ENCODE results near the gene EXOSC2. TPM values are rescaled to one million over a fixed set of nuclear protein-coding genes. Genes with fewer than 3 reads are reported as not detected.

Gene EXOSC2
- polyA plus RNA-seq, 1 donor (not counting 4 experiments of a cell fraction or from before 2014, with no cell fraction given), result 37.5 TPM

DNA sequence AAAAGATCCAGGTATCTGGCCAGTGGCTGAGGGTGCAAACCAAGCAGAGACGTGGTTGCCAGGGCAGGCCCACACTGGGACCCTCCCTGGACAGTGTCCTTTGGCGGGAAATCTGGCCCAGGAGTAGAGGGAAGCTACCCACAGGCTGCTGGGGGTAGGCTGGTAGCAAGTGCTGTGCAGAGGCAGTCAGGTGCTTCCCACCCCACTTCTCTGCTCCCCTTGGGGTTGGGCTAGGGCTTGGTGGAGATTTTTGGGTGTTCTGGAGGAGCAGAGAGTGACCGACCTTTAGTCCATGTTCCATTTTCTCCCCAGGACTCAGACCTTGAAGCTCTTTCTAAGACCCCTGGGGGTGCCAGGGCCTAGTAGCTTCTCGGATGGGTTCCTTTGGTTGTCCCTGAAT, 23.6 kb upstream of the EXOSC2 start:
- H4K20me1 ChIP-seq (ENCODE audit: control insufficient read depth, extremely low read depth, insufficient read depth, low read length), result no peaks in the 10 kb centered on the region
- TF ChIP-seq, protein P1, sequence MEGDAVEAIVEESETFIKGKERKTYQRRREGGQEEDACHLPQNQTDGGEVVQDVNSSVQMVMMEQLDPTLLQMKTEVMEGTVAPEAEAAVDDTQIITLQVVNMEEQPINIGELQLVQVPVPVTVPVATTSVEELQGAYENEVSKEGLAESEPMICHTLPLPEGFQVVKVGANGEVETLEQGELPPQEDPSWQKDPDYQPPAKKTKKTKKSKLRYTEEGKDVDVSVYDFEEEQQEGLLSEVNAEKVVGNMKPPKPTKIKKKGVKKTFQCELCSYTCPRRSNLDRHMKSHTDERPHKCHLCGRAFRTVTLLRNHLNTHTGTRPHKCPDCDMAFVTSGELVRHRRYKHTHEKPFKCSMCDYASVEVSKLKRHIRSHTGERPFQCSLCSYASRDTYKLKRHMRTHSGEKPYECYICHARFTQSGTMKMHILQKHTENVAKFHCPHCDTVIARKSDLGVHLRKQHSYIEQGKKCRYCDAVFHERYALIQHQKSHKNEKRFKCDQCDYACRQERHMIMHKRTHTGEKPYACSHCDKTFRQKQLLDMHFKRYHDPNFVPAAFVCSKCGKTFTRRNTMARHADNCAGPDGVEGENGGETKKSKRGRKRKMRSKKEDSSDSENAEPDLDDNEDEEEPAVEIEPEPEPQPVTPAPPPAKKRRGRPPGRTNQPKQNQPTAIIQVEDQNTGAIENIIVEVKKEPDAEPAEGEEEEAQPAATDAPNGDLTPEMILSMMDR (optimal IDR thresholded peaks at IDR 0.05 in 1 of 3, IDR thresholded peaks at IDR 0.05 in 1 of 3, conservative IDR thresholded peaks at IDR 0.05 in 1 of 3; ENCODE audit: extremely low read depth in 1 of 3, insufficient read depth in 2 of 3, low read length in 3 of 3), result no peak
- no peak for TF ChIP-seq EZH2 (IDR thresholded peaks at IDR 0.05; ENCODE audit: low read length)
- no peaks in the 10 kb centered on the region for H3K9me3 ChIP-seq (ENCODE audit: control insufficient read depth, low read depth, low read length)
- no peak overlapping the region for H3K4me3 ChIP-seq (ENCODE audit: control insufficient read depth in 2 of 3, extremely low read depth in 1 of 3, insufficient read depth in 2 of 3, low read depth in 1 of 3, low read length in 3 of 3)
- no peaks in the 10 kb centered on the region for H3K9me1 ChIP-seq (ENCODE audit: control insufficient read depth, extremely low read depth, insufficient read depth, low read length)
- H3K79me2 ChIP-seq (ENCODE audit: control insufficient read depth, insufficient read depth, low read length), result no peaks in the 10 kb centered on the region
- DNase-seq (ENCODE audit: low read depth, low spot score) (no peak), FAIRE-seq (no peak)
- H3K27me3 ChIP-seq (ENCODE audit: control insufficient read depth, extremely low read depth, insufficient read depth, low read length), result peaks cover 38% of the 10 kb centered on the region
- H3K36me3 ChIP-seq (ENCODE audit: control insufficient read depth in 2 of 2, extremely low read depth in 1 of 2, insufficient read depth in 2 of 2, low read length in 2 of 2), result no peaks in the 10 kb centered on the region
- H3K9ac ChIP-seq (ENCODE audit: control insufficient read depth, extremely low read depth, insufficient read depth, low read length), result no peak overlapping the region
- no peak overlapping the region for H3K27ac ChIP-seq (ENCODE audit: control insufficient read depth, insufficient read depth, low read length)
- no peaks in the 10 kb centered on the region for H3K4me1 ChIP-seq (ENCODE audit: control insufficient read depth, extremely low read depth, insufficient read depth, low read length)
- dilution Hi-C loops (cut with MboI; ENCODE audit: extremely low pct_ligation_motif_present, low sequenced_read_pairs), result no loop called here
- H3K4me2 ChIP-seq (ENCODE audit: control insufficient read depth, extremely low read depth, insufficient read depth, low read depth, low read length), result no peak overlapping the region
- no peak overlapping the region for H2AFZ ChIP-seq (ENCODE audit: control insufficient read depth, low read length)

DNA sequence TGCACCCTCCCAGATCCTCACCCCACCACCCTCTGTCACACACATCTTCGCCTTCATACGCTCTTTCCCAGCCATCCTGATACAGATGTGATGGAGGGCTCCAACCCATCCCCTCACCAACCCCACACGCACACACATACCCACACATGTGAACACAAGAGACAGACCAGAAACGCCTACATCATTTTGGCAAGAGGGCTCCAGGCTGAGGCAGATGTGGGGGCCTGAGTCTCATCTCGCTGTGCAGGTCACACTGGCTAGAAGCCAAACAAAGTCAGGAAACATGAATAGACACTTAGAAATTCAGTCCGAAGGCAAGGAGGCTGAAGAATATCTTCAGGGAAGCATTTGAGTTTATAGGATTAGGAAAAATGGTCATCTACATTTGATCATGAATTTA, 22.9 kb upstream of the EXOSC2 start:
- H3K27ac ChIP-seq (ENCODE audit: control insufficient read depth, insufficient read depth, low read length), result no peak overlapping the region
- TF ChIP-seq EZH2 (IDR thresholded peaks at IDR 0.05; ENCODE audit: low read length), result no peak
- TF ChIP-seq, protein P1 (optimal IDR thresholded peaks at IDR 0.05 in 1 of 3, IDR thresholded peaks at IDR 0.05 in 1 of 3, conservative IDR thresholded peaks at IDR 0.05 in 1 of 3; ENCODE audit: extremely low read depth in 1 of 3, insufficient read depth in 2 of 3, low read length in 3 of 3), result no peak
- no peak overlapping the region for H3K9ac ChIP-seq (ENCODE audit: control insufficient read depth, extremely low read depth, insufficient read depth, low read length)
- H3K36me3 ChIP-seq (ENCODE audit: control insufficient read depth in 2 of 2, extremely low read depth in 1 of 2, insufficient read depth in 2 of 2, low read length in 2 of 2), result no peaks in the 10 kb centered on the region
- no peaks in the 10 kb centered on the region for H3K4me1 ChIP-seq (ENCODE audit: control insufficient read depth, extremely low read depth, insufficient read depth, low read length)
- no peaks in the 10 kb centered on the region for H3K9me1 ChIP-seq (ENCODE audit: control insufficient read depth, extremely low read depth, insufficient read depth, low read length)
- H3K4me2 ChIP-seq (ENCODE audit: control insufficient read depth, extremely low read depth, insufficient read depth, low read depth, low read length), result no peak overlapping the region
- no peak overlapping the region for H2AFZ ChIP-seq (ENCODE audit: control insufficient read depth, low read length)
- dilution Hi-C loops (cut with MboI; ENCODE audit: extremely low pct_ligation_motif_present, low sequenced_read_pairs), result no loop called here
- no peaks in the 10 kb centered on the region for H4K20me1 ChIP-seq (ENCODE audit: control insufficient read depth, extremely low read depth, insufficient read depth, low read length)
- H3K4me3 ChIP-seq (ENCODE audit: control insufficient read depth in 2 of 3, extremely low read depth in 1 of 3, insufficient read depth in 2 of 3, low read depth in 1 of 3, low read length in 3 of 3), result no peak overlapping the region
- H3K9me3 ChIP-seq (ENCODE audit: control insufficient read depth, low read depth, low read length), result no peaks in the 10 kb centered on the region
- FAIRE-seq, result no peak
- DNase-seq (ENCODE audit: low read depth, low spot score), result no peak
- H3K27me3 ChIP-seq (ENCODE audit: control insufficient read depth, extremely low read depth, insufficient read depth, low read length), result peaks cover 31% of the 10 kb centered on the region
- H3K79me2 ChIP-seq (ENCODE audit: control insufficient read depth, insufficient read depth, low read length), result no peaks in the 10 kb centered on the region

Measured in keratinocyte (primary cell).